GM12878 (cell line): ENCODE data around the gene BRD3.

ENCODE experiments used
- CBX3 ChIP-seq: fragments of 200-600 bp; sonication (generic); IDR thresholded peaks from 2 replicates; pipeline ENCODE4 v1.6.1; 2016; ENCODE audit warnings: low read depth, borderline replicate concordance
- CEBPB ChIP-seq, 2 experiments: fragments of 150-350 bp in 1 of 2; IDR thresholded peaks; 2 replicates each; pipeline ENCODE4 v1.6.1; 2012 to 2014; ENCODE audit warnings: low read depth in 2 of 2, low read length in 2 of 2, borderline replicate concordance in 1 of 2, inconsistent platforms in 1 of 2
- EZH2 ChIP-seq: IDR thresholded peaks from 2 replicates; pipeline ENCODE4 v1.6.1; 2012; ENCODE audit warnings: low read depth, mild to moderate bottlenecking, control low read depth, inconsistent platforms, low read length, borderline replicate concordance; ENCODE audit not compliant: control insufficient read depth
- GABPA ChIP-seq: IDR thresholded peaks from 2 replicates; pipeline ENCODE4 v1.6.1; 2014; ENCODE audit warnings: antibody characterized with exemption, low read depth, mild to moderate bottlenecking, inconsistent platforms
- KDM1A ChIP-seq: fragments of 200-600 bp; sonication (generic); IDR thresholded peaks from 2 replicates; pipeline ENCODE4 v1.6.1; 2016; ENCODE audit warnings: borderline replicate concordance
- MLLT1 ChIP-seq: fragments of 450-650 bp; IDR thresholded peaks from 2 replicates; pipeline ENCODE4 v1.6.1; 2016; ENCODE audit warnings: mild to moderate bottlenecking
- REST ChIP-seq: IDR thresholded peaks from 2 replicates; pipeline ENCODE4 v1.6.1; 2012; ENCODE audit warnings: mild to moderate bottlenecking, low read depth, low read length
- SUPT20H ChIP-seq: IDR thresholded peaks from 2 replicates; pipeline ENCODE4 v1.6.1; 2011; ENCODE audit warnings: low read depth, mild to moderate bottlenecking, low read length, moderate library complexity, borderline replicate concordance; ENCODE audit not compliant: control insufficient read depth
- SUZ12 ChIP-seq: fragments of 200-600 bp; sonication (generic); IDR thresholded peaks from one replicate; pipeline ENCODE4 v1.6.1; 2018; ENCODE audit warnings: antibody characterized with exemption, mild to moderate bottlenecking; ENCODE audit not compliant: unreplicated experiment
- YY1 ChIP-seq: IDR thresholded peaks from 2 replicates; pipeline ENCODE4 v1.6.1; 2011; ENCODE audit warnings: low read depth, mild to moderate bottlenecking, low read length
- TF ChIP-seq, protein P1 (sequence below): fragments of 450-650 bp; IDR thresholded peaks from 2 replicates; pipeline ENCODE4 v1.6.1; 2016; ENCODE audit warnings: mild to moderate bottlenecking
- TF ChIP-seq, protein P2 (sequence below): IDR thresholded peaks from 2 replicates; pipeline ENCODE4 v1.6.1; 2012; ENCODE audit warnings: low read length, inconsistent platforms
- TF ChIP-seq, protein P3 (sequence below), 3 experiments: IDR thresholded peaks in 2 of 3; conservative IDR thresholded peaks in 1 of 3; 2 replicates each; pipeline ENCODE4 v1.5.1; 2011; ENCODE audit warnings: low read depth in 3 of 3, low read length in 3 of 3, mild to moderate bottlenecking in 3 of 3, control low read depth in 2 of 3, moderate library complexity in 2 of 3, inconsistent platforms in 1 of 3, mixed read lengths in 1 of 3; ENCODE audit not compliant: control insufficient read depth in 2 of 3, insufficient read depth in 1 of 3; ENCODE audit errors: extremely low read depth in 1 of 3

GRCh38 chr9:133997584-133997983, 70.2 kb downstream of the BRD3 start:
- TF ChIP-seq KDM1A (no peak), YY1 (no peak), MLLT1 (no peak), CEBPB (IDR thresholded peaks at IDR 0.05; ENCODE audit: borderline replicate concordance in 1 of 2, low read depth in 2 of 2, low read length in 2 of 2) (no peak), EZH2 (no peak), REST (no peak), GABPA (no peak), SUZ12 (no peak), CBX3 (no peak), SUPT20H (no peak)
- TF ChIP-seq, protein P1, sequence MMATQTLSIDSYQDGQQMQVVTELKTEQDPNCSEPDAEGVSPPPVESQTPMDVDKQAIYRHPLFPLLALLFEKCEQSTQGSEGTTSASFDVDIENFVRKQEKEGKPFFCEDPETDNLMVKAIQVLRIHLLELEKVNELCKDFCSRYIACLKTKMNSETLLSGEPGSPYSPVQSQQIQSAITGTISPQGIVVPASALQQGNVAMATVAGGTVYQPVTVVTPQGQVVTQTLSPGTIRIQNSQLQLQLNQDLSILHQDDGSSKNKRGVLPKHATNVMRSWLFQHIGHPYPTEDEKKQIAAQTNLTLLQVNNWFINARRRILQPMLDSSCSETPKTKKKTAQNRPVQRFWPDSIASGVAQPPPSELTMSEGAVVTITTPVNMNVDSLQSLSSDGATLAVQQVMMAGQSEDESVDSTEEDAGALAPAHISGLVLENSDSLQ: no peak
- TF ChIP-seq, protein P2, sequence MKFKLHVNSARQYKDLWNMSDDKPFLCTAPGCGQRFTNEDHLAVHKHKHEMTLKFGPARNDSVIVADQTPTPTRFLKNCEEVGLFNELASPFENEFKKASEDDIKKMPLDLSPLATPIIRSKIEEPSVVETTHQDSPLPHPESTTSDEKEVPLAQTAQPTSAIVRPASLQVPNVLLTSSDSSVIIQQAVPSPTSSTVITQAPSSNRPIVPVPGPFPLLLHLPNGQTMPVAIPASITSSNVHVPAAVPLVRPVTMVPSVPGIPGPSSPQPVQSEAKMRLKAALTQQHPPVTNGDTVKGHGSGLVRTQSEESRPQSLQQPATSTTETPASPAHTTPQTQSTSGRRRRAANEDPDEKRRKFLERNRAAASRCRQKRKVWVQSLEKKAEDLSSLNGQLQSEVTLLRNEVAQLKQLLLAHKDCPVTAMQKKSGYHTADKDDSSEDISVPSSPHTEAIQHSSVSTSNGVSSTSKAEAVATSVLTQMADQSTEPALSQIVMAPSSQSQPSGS: no peak
- TF ChIP-seq, protein P3, sequence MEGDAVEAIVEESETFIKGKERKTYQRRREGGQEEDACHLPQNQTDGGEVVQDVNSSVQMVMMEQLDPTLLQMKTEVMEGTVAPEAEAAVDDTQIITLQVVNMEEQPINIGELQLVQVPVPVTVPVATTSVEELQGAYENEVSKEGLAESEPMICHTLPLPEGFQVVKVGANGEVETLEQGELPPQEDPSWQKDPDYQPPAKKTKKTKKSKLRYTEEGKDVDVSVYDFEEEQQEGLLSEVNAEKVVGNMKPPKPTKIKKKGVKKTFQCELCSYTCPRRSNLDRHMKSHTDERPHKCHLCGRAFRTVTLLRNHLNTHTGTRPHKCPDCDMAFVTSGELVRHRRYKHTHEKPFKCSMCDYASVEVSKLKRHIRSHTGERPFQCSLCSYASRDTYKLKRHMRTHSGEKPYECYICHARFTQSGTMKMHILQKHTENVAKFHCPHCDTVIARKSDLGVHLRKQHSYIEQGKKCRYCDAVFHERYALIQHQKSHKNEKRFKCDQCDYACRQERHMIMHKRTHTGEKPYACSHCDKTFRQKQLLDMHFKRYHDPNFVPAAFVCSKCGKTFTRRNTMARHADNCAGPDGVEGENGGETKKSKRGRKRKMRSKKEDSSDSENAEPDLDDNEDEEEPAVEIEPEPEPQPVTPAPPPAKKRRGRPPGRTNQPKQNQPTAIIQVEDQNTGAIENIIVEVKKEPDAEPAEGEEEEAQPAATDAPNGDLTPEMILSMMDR (IDR thresholded peaks at IDR 0.05 in 2 of 3, conservative IDR thresholded peaks at IDR 0.05 in 1 of 3; ENCODE audit: control insufficient read depth in 2 of 3, extremely low read depth in 1 of 3, insufficient read depth in 1 of 3, low read depth in 3 of 3, low read length in 3 of 3): no peak
